SK-N-MC (cell line): ENCODE results near the gene CD38.

ENCODE experiments used
- EZH2 ChIP-seq: fragments of 200-600 bp; sonication (generic); IDR thresholded peaks from one replicate; pipeline ENCODE4 v1.6.1; 2017; ENCODE audit warnings: antibody characterized with exemption
- FOXP2 ChIP-seq: optimal IDR thresholded peaks from 2 replicates; pipeline ENCODE3; 2011; ENCODE audit warnings: mild to moderate bottlenecking, moderate library complexity; ENCODE audit not compliant: insufficient read depth; ENCODE audit errors: extremely low read length, control extremely low read depth
- POLR2AphosphoS5 ChIP-seq: IDR thresholded peaks from 2 replicates; pipeline ENCODE4 v1.6.1; 2012; ENCODE audit warnings: mild to moderate bottlenecking, low read depth, low read length, borderline replicate concordance

DNA sequence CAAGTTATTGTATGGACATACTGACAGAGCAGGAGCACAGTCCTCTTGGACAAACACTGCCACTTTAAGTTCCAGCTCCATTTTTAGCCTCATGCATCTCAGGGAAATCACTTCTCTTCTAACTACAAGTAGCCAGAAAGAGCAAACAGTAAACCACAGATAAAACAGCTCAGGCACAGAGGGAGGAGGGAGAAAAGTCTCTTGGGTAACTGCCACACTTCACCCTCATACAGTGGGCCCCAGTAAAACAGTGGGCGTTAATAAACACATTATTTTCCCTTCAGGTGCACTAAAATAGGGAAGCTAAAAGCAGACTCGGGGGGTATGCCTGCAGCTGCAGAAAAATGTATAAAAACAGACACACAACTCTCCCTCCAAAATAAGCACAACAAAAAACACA is 21.6 kb downstream of the CD38 start:
- TF ChIP-seq EZH2, result no peak
- no peak for TF ChIP-seq POLR2AphosphoS5
- no peak for TF ChIP-seq FOXP2
